Activated CD4-positive, alpha-beta T cell treated with anti-CD3 and anti-CD28 coated beads, Interleukin-2, amount 10 ng/mL, durations not matched to agents 7 days and 5 days (primary cell): ENCODE results near the gene LYZL1. TPM values are rescaled to one million over a fixed set of nuclear protein-coding genes. Genes with fewer than 3 reads are reported as not detected.
"Not testable (repeated sequence)": the region's sequence is repeated elsewhere in the genome, so short reads cannot be mapped to it uniquely, and the experiment has no call there.

ENCODE experiments used
- CTCF ChIA-PET: fragments of 350-600 bp; sonication (Branson Sonifier 250); formaldehyde crosslinking; loops from one replicate; lab custom pipeline; 2021; ENCODE audit warnings: antibody characterized with exemption; lab: Charles Lee
- POLR2A ChIA-PET: fragments of 350-600 bp; sonication (Branson Sonifier 250); formaldehyde crosslinking; loops from one replicate; lab custom pipeline; 2021; ENCODE audit warnings: antibody characterized with exemption; lab: Charles Lee
- DNase-seq: peaks from one replicate; pipeline ENCODE4 v3.0.0-alpha.2; 2020
- H3K27ac Mint-ChIP-seq: one replicate; pipeline ENCODE4 v1.8.0; 2021; ENCODE audit warnings: mild to moderate bottlenecking, moderate library complexity, mixed read lengths
- H3K27me3 Mint-ChIP-seq: one replicate; pipeline ENCODE4 v1.8.0; 2021; ENCODE audit warnings: mixed read lengths
- H3K36me3 Mint-ChIP-seq: one replicate; pipeline ENCODE4 v1.8.0; 2021; ENCODE audit warnings: low read depth, mixed read lengths
- H3K4me1 Mint-ChIP-seq: one replicate; pipeline ENCODE4 v1.8.0; 2021; ENCODE audit warnings: mixed read lengths
- H3K4me3 Mint-ChIP-seq: one replicate; pipeline ENCODE4 v1.8.0; 2021; ENCODE audit warnings: mild to moderate bottlenecking, moderate library complexity, mixed read lengths
- H3K9me3 Mint-ChIP-seq: one replicate; pipeline ENCODE4 v1.8.0; 2021; ENCODE audit warnings: mixed read lengths
- total RNA-seq, 2 experiments: library from RNA; stranded (reverse); gene quantifications; one replicate each; pipeline ENCODE4 v1.2.3, GENCODE V29; 2021

LYZL1 gene
- not detected for total RNA-seq

- H3K36me3 Mint-ChIP-seq, POLR2A ChIA-PET, H3K9me3 Mint-ChIP-seq, CTCF ChIA-PET, DNase-seq, H3K27ac Mint-ChIP-seq, H3K4me1 Mint-ChIP-seq, H3K4me3 Mint-ChIP-seq: not testable (repeated sequence)
- H3K27me3 Mint-ChIP-seq: peaks cover 24% of the 10 kb centered on the region
Observed at GRCh38 chr10:29288906-29289305, at the start of gene LYZL1. LYZL1 (plus strand) TSS chr10:29289070; CDS start chr10:29291868, 2,798 bp downstream.

- Mint-ChIP-seq H3K4me1 (no peaks in the 10 kb centered on the region), H3K4me3 (no peak overlapping the region), H3K36me3 (no peaks in the 10 kb centered on the region), H3K9me3 (no peaks in the 10 kb centered on the region), H3K27me3 (no peaks in the 10 kb centered on the region), H3K27ac (no peak overlapping the region)
- CTCF ChIA-PET: interaction anchor here (1.2 kb wide), 1 partner anchor 12 kb away, joined by 5 read pairs; no protein-coding TSS in a partner anchor
- POLR2A ChIA-PET: no interaction called here
- no peak for DNase-seq
Observed at GRCh38 chr10:29239569-29240472, 49.0 kb upstream of the LYZL1 start.

- DNase-seq: no peak
- no peak overlapping the region for H3K4me3 Mint-ChIP-seq
- no peaks in the 10 kb centered on the region for H3K4me1 Mint-ChIP-seq
- ChIA-PET POLR2A (no interaction called here), CTCF (no interaction called here)
- no peak overlapping the region for H3K27ac Mint-ChIP-seq
- no peaks in the 10 kb centered on the region for H3K36me3 Mint-ChIP-seq
- no peaks in the 10 kb centered on the region for H3K27me3 Mint-ChIP-seq
- no peaks in the 10 kb centered on the region for H3K9me3 Mint-ChIP-seq
Observed at GRCh38 chr10:29240986-29241660, 47.7 kb upstream of the LYZL1 start.

- H3K9me3 Mint-ChIP-seq: no peaks in the 10 kb centered on the region
- H3K36me3 Mint-ChIP-seq: no peaks in the 10 kb centered on the region
- ChIA-PET POLR2A (no interaction called here), CTCF (no interaction called here)
- H3K4me3 Mint-ChIP-seq: no peak overlapping the region
- no peaks in the 10 kb centered on the region for H3K4me1 Mint-ChIP-seq
- DNase-seq: no peak
- H3K27me3 Mint-ChIP-seq: no peaks in the 10 kb centered on the region
- no peak overlapping the region for H3K27ac Mint-ChIP-seq
Observed at GRCh38 chr10:29241925-29242324, 46.9 kb upstream of the LYZL1 start.

- H3K4me3 Mint-ChIP-seq: no peak overlapping the region
- no peak for DNase-seq
- ChIA-PET POLR2A (no interaction called here), CTCF (interaction anchor here (0.6 kb wide), 1 partner anchor 1896 kb away, joined by 3 read pairs; no protein-coding TSS in a partner anchor)
- no peaks in the 10 kb centered on the region for H3K36me3 Mint-ChIP-seq
- no peaks in the 10 kb centered on the region for H3K4me1 Mint-ChIP-seq
- H3K9me3 Mint-ChIP-seq: no peaks in the 10 kb centered on the region
- H3K27me3 Mint-ChIP-seq: no peaks in the 10 kb centered on the region
- H3K27ac Mint-ChIP-seq: no peak overlapping the region
Observed at GRCh38 chr10:29243066-29243465, 45.8 kb upstream of the LYZL1 start.

- H3K9me3 Mint-ChIP-seq: no peaks in the 10 kb centered on the region
- no peak for DNase-seq
- no peak overlapping the region for H3K4me3 Mint-ChIP-seq
- no peaks in the 10 kb centered on the region for H3K27me3 Mint-ChIP-seq
- H3K36me3 Mint-ChIP-seq: no peaks in the 10 kb centered on the region
- H3K4me1 Mint-ChIP-seq: no peaks in the 10 kb centered on the region
- H3K27ac Mint-ChIP-seq: no peak overlapping the region
- POLR2A ChIA-PET: no interaction called here
- CTCF ChIA-PET: no interaction called here
Observed at GRCh38 chr10:29243750-29244149, 45.1 kb upstream of the LYZL1 start.

GRCh38 chr10:29244978-29245377 lies 43.9 kb upstream of the LYZL1 start:
- DNase-seq: no peak
- H3K27ac Mint-ChIP-seq: no peak overlapping the region
- H3K9me3 Mint-ChIP-seq: no peaks in the 10 kb centered on the region
- ChIA-PET POLR2A (no interaction called here), CTCF (no interaction called here)
- no peaks in the 10 kb centered on the region for H3K27me3 Mint-ChIP-seq
- H3K36me3 Mint-ChIP-seq: no peaks in the 10 kb centered on the region
- no peak overlapping the region for H3K4me3 Mint-ChIP-seq
- H3K4me1 Mint-ChIP-seq: no peaks in the 10 kb centered on the region

GRCh38 chr10:29245476-29245875 lies 43.4 kb upstream of the LYZL1 start:
- peaks cover 2% of the 10 kb centered on the region for H3K27me3 Mint-ChIP-seq
- no peaks in the 10 kb centered on the region for H3K9me3 Mint-ChIP-seq
- no peak overlapping the region for H3K4me3 Mint-ChIP-seq
- no peaks in the 10 kb centered on the region for H3K36me3 Mint-ChIP-seq
- CTCF ChIA-PET: no interaction called here
- no peaks in the 10 kb centered on the region for H3K4me1 Mint-ChIP-seq
- no peak for DNase-seq
- POLR2A ChIA-PET: no interaction called here
- H3K27ac Mint-ChIP-seq: no peak overlapping the region

GRCh38 chr10:29246449-29246848 lies 42.4 kb upstream of the LYZL1 start:
- ChIA-PET CTCF (no interaction called here), POLR2A (no interaction called here)
- Mint-ChIP-seq H3K36me3 (no peaks in the 10 kb centered on the region), H3K4me3 (no peak overlapping the region), H3K4me1 (no peaks in the 10 kb centered on the region), H3K27me3 (peaks cover 2% of the 10 kb centered on the region), H3K9me3 (no peaks in the 10 kb centered on the region), H3K27ac (no peak overlapping the region)
- no peak for DNase-seq

GRCh38 chr10:29248158-29248557 lies 40.7 kb upstream of the LYZL1 start:
- ChIA-PET CTCF (no interaction called here), POLR2A (no interaction called here)
- no peak overlapping the region for H3K27ac Mint-ChIP-seq
- H3K4me3 Mint-ChIP-seq: no peak overlapping the region
- H3K9me3 Mint-ChIP-seq: no peaks in the 10 kb centered on the region
- H3K27me3 Mint-ChIP-seq: peaks cover 2% of the 10 kb centered on the region
- no peaks in the 10 kb centered on the region for H3K4me1 Mint-ChIP-seq
- H3K36me3 Mint-ChIP-seq: no peaks in the 10 kb centered on the region
- no peak for DNase-seq

GRCh38 chr10:29249018-29249417 lies 39.9 kb upstream of the LYZL1 start:
- Mint-ChIP-seq H3K9me3 (no peaks in the 10 kb centered on the region), H3K4me3 (no peak overlapping the region), H3K27me3 (peaks cover 4% of the 10 kb centered on the region), H3K4me1 (no peaks in the 10 kb centered on the region), H3K36me3 (no peaks in the 10 kb centered on the region), H3K27ac (no peak overlapping the region)
- no peak for DNase-seq
- ChIA-PET CTCF (no interaction called here), POLR2A (no interaction called here)

- Mint-ChIP-seq H3K4me3 (no peak overlapping the region), H3K4me1 (no peaks in the 10 kb centered on the region), H3K36me3 (no peaks in the 10 kb centered on the region), H3K27ac (no peak overlapping the region), H3K27me3 (peaks cover 10% of the 10 kb centered on the region), H3K9me3 (no peaks in the 10 kb centered on the region)
- ChIA-PET POLR2A (no interaction called here), CTCF (no interaction called here)
- no peak for DNase-seq
Observed at GRCh38 chr10:29250066-29250465, 38.8 kb upstream of the LYZL1 start.
